Measurements from ENCODE around the gene FNBP1L. TPM values are rescaled to one million over a fixed set of nuclear protein-coding genes. Genes with fewer than 3 reads are reported as not detected.
"Not testable (repeated sequence)": the region's sequence is repeated elsewhere in the genome, so short reads cannot be mapped to it uniquely, and the experiment has no call there.

The FNBP1L gene
- total RNA-seq, 2 donors from 2014 or later: 1.3 to 1.6 TPM

DNA sequence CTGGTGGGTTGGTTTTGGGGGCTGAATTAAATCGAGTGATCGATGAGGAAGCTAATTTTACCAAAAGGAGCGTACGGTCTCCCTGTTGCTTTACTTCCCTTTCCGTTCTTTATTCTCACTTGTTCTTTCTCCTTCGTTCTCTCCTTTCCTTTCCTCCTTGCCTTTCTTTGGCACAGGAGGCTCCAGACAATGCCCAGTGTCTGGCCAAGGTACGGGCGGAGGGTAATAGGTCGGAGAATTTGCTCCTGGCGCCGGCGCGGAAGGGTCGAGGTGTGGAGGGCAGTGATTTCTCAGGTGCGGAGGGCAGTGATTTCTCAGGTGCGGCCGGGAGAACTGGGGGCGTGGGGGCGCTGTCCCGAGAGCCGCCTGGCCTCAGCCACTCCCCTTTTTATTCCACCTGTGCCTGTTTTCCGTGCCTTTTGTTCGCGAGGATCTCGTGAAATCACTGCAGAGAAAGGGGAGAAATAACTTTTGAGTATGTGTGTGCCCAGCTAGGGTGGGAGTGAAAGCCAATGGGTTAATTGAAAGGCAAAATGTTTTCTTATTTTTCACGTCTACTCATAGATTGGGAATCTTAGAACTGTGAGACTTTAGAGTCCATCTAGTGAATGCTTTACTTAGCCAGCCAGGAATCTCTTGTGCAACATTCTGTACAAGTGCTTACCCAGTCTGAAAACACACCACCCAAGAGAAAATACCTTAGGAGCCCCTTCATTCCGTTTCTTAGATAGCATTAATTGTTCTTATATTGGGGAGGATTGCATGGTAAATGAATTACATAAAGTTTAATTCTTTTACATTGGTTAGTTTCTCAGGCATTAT lies 1.3 kb downstream of the FNBP1L start:
- DNase-seq: no peak
- H3K27me3 Mint-ChIP-seq (ENCODE audit: low read depth): peaks cover 37% of the 10 kb centered on the region

DNA sequence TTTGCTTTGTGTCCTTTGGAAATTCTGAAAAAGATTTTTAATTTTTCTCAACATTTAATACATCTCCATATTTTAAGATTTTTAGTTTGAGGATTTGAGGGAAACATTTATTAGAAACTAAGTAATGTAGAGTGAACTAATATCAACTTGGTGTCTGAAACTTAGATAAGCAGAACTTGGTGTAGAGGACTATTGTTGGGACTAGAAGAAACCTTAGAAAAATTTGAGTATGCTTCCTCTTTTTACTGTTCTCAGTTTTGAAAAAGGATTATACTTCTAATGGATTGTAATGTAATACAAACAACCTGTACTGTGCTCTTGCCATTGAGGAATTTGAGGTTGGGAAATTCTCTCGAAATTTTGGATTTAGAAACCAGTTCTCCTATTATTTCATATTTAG lies 2.4 kb downstream of the FNBP1L start:
- Mint-ChIP-seq H3K27me3 (ENCODE audit: low read depth) (peaks cover 37% of the 10 kb centered on the region), H3K27ac (no peak overlapping the region), H3K4me1 (ENCODE audit: low read depth) (peaks cover 18% of the 10 kb centered on the region), H3K9me3 (no peaks in the 10 kb centered on the region), H3K36me3 (ENCODE audit: insufficient read depth in 2 of 2) (peaks cover 2 to 5% of the 10 kb centered on the region in 2 donors), H3K4me3 (no peak overlapping the region)
- DNase-seq (no peak), ATAC-seq (replicated peaks in 1 of 2) (no peak)

More for the DNA sequence above, 1.3 kb downstream of the FNBP1L start:
- Mint-ChIP-seq H3K4me3 (peak overlapping the region; percentile 90 to 97), H3K36me3 (ENCODE audit: insufficient read depth in 2 of 2) (peaks cover 2 to 5% of the 10 kb centered on the region in 2 donors), H3K27ac (peak overlapping the region; percentile 78), H3K4me1 (ENCODE audit: low read depth) (peaks cover 18% of the 10 kb centered on the region), H3K9me3 (no peaks in the 10 kb centered on the region)
- no peak for ATAC-seq (replicated peaks in 1 of 2)

DNA sequence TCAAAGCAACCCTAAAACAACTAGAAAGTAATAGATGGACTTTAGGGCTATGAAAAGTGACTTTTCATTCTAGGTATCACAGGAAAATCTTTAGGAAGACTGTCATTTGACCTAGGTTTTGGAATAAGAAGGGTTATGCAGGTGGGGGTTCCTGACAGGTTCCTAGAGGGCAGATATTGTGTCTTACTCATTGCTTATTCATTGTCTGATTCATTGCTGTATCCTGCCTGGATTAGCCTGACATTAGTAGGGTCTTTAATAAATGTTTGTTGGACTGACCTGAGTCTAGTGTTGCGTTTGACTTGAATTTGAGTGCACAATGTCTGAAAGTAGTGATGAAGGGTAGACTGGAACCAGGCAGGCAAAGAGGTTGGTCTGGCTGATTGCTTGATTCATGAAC lies 6.0 kb downstream of the FNBP1L start:
- DNase-seq (no peak), ATAC-seq (replicated peaks in 1 of 2) (no peak)
- H3K36me3 Mint-ChIP-seq (ENCODE audit: insufficient read depth in 2 of 2): peaks cover under 1 to 1% of the 10 kb centered on the region in 2 donors
- peaks cover 6% of the 10 kb centered on the region for H3K4me1 Mint-ChIP-seq (ENCODE audit: low read depth)
- H3K4me3 Mint-ChIP-seq: no peak overlapping the region
- H3K27me3 Mint-ChIP-seq (ENCODE audit: low read depth): peaks cover 17% of the 10 kb centered on the region
- no peak overlapping the region for H3K27ac Mint-ChIP-seq
- no peaks in the 10 kb centered on the region for H3K9me3 Mint-ChIP-seq

DNA sequence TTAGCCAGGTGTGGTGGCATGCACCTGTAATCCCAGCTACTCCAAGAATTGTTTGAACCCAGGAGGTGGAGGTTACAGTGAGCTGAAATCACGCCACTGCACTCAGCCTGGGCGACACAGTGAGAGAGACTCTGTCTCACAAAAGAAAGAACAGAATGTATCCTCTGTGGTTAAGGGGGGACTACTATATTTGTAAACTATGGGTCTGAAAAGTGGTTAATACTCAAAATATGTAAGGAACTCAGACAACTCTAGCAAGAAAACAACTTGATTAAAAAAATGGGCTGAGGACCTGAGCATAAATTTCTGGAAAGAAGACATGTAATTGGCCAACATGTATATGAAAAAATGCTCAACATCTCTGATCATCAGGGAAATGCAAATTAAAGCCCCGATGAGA lies 11.2 kb downstream of the FNBP1L start:
- Mint-ChIP-seq H3K36me3 (ENCODE audit: insufficient read depth in 2 of 2) (no peaks in the 10 kb centered on the region), H3K27me3 (ENCODE audit: low read depth) (no peaks in the 10 kb centered on the region), H3K4me1 (ENCODE audit: low read depth) (no peaks in the 10 kb centered on the region), H3K9me3 (no peaks in the 10 kb centered on the region), H3K4me3 (no peak overlapping the region), H3K27ac (no peak overlapping the region)
- DNase-seq (no peak), ATAC-seq (replicated peaks in 1 of 2) (no peak)

DNA sequence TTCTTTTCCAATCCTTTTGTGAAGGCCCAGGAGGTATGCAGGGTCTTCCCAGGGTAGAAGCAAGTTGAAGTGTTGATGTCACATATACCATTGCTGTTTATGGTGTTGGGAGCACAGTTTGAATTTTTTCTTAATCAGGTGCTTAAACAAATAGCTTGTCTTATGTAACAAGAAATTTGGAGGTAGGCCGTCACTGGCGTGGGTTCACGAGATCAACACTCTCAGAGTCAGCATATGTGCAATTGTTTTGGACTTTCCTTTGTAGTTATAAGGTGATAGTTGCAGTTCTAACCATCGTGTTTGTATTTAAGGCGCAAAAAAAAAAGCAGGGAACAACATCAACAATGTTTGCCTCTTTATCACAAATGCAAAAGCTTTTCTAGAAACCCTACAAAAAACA lies 13.3 kb downstream of the FNBP1L start:
- H3K9me3 Mint-ChIP-seq: peaks cover 0 to 4% of the 10 kb centered on the region in 2 donors
- no peaks in the 10 kb centered on the region for H3K4me1 Mint-ChIP-seq (ENCODE audit: low read depth)
- ATAC-seq (replicated peaks in 1 of 2): no peak
- H3K27ac Mint-ChIP-seq: no peak overlapping the region
- H3K27me3 Mint-ChIP-seq (ENCODE audit: low read depth): no peaks in the 10 kb centered on the region
- H3K36me3 Mint-ChIP-seq (ENCODE audit: insufficient read depth in 2 of 2): peaks cover 2 to 5% of the 10 kb centered on the region in 2 donors
- DNase-seq: no peak
- H3K4me3 Mint-ChIP-seq: no peak overlapping the region

DNA sequence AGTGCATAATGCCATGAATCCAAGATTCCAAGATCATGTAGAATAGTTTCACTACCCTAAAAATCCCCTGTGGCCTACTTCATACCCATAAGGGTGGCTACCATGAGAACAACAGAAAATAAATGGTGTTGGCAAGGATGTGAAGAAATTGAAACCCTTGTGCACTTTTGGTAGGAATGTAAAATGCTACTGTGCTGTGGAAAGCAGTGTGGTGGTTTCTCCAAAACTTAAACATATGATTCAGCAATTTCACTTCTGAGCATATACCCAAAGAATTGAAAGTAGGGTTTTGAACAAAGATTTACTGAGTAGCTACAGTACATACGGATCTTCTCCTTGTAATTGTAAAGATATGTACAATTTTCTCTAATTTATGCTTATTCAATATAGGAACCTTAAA lies 16.0 kb downstream of the FNBP1L start:
- Mint-ChIP-seq H3K4me1 (ENCODE audit: low read depth) (no peaks in the 10 kb centered on the region), H3K36me3 (ENCODE audit: insufficient read depth in 2 of 2) (peaks cover 2 to 5% of the 10 kb centered on the region in 2 donors)
- no peak for ATAC-seq (replicated peaks in 1 of 2)

DNA sequence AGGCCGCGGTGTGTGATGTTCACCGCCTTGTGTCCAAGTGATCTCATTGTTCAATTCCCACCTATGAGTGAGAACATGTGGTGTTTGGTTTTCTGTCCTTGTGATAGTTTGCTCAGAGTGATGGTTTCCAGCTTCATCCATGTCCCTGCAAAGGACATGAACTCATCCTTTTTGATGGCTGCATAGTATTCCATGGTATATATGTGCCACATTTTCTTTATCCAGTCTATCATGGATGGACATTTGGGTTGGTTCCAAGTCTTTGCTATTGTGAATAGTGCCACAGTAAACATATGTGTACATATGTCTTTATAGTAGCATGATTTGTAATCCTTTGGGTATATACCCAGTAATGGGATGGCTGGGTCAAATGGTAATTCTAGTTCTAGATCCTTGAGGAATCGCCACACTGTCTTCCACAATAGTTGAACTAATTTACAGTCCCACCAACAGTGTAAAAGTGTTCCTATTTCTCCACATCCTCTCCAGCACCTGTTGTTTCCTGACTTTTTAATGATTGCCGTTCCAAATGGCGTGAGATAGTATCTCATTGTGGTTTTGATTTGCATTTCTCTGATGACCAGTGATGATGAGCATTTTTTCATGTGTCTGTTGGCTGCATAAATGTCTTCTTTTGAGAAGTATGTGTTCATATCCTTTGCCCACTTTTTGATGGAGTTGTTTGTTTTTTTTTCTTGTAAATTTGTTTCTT lies 17.6 kb downstream of the FNBP1L start:
- not testable (repeated sequence) for DNase-seq; H3K27ac Mint-ChIP-seq; H3K4me1 Mint-ChIP-seq (ENCODE audit: low read depth); ATAC-seq (replicated peaks in 1 of 2); H3K27me3 Mint-ChIP-seq (ENCODE audit: low read depth); H3K36me3 Mint-ChIP-seq (ENCODE audit: insufficient read depth in 2 of 2); H3K4me3 Mint-ChIP-seq
- peaks cover 0 to 11% of the 10 kb centered on the region in 2 donors for H3K9me3 Mint-ChIP-seq

More for the DNA sequence above, 16.0 kb downstream of the FNBP1L start:
- no peaks in the 10 kb centered on the region for H3K27me3 Mint-ChIP-seq (ENCODE audit: low read depth)
- peaks cover 0 to 11% of the 10 kb centered on the region in 2 donors for H3K9me3 Mint-ChIP-seq
- no peak for DNase-seq
- no peak overlapping the region for H3K4me3 Mint-ChIP-seq
- H3K27ac Mint-ChIP-seq: no peak overlapping the region

DNA sequence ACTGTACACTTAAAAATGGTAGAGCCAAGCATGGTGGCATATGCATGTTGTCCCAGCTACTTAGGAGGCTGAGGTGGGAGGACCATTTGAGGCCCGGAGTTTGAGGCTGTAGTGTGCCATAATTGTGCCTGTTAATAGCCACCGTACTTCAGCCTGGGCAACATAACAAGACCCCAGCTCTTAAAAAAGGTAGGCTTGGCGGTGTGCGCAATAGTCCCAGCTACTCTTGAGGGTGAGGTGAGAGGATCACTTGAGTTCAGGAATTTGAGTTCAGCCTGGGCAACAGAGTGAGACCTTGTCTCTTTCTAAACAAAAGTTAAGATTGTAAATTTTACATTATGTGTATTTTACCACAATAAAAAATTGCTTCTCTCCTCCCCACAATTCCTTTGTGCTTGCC lies 19.7 kb downstream of the FNBP1L start:
- Mint-ChIP-seq H3K27ac (no peak overlapping the region), H3K4me1 (ENCODE audit: low read depth) (no peaks in the 10 kb centered on the region), H3K27me3 (ENCODE audit: low read depth) (no peaks in the 10 kb centered on the region), H3K4me3 (no peak overlapping the region), H3K9me3 (peaks cover 0 to 11% of the 10 kb centered on the region in 2 donors), H3K36me3 (ENCODE audit: insufficient read depth in 2 of 2) (peaks cover 2 to 5% of the 10 kb centered on the region in 2 donors)
- ATAC-seq (replicated peaks in 1 of 2) (no peak), DNase-seq (no peak)

DNA sequence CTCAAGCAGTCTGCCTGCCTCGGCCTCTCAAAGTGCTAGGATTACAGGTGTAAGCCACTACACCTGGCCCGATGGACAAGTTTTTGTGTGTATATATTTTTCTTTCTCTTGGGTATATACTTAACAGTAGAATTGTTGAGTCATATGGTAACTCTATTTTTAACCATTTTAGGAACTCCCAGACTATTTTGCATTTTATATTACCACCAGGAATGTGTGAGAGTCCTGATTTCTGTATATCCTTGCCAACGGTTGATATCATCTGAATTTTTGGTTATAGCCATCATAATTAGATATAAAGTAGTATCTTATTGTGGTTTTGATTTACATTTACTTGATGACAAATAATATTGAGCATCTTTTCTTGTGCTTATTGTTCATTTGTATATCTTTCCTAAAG lies 20.7 kb downstream of the FNBP1L start:
- no peak for ATAC-seq (replicated peaks in 1 of 2)
- no peaks in the 10 kb centered on the region for H3K27me3 Mint-ChIP-seq (ENCODE audit: low read depth)

DNA sequence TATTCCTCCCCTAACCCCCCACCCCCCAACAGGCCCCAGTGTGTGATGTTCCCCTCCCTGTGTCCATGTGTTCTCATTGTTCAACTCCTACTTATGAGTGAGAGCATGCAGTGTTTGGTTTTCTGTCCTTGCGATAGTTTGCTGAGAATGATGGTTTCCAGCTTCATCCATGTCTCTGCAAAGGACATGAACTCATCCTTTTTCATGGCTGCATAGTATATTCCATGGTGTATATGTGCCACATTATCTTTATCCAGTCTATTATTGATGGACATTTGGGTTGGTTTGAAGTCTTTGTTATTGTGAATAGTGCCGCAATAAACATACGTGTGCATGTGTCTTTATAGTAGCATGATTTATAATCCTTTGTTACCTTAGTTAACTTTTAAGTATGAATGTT lies 21.3 kb downstream of the FNBP1L start:
- H3K27ac Mint-ChIP-seq; ATAC-seq (replicated peaks in 1 of 2); DNase-seq; H3K4me1 Mint-ChIP-seq (ENCODE audit: low read depth); H3K27me3 Mint-ChIP-seq (ENCODE audit: low read depth); H3K4me3 Mint-ChIP-seq; H3K36me3 Mint-ChIP-seq (ENCODE audit: insufficient read depth in 2 of 2): not testable (repeated sequence)
- H3K9me3 Mint-ChIP-seq: peaks cover 0 to 11% of the 10 kb centered on the region in 2 donors

More for the DNA sequence above, 20.7 kb downstream of the FNBP1L start:
- no peak overlapping the region for H3K4me3 Mint-ChIP-seq
- H3K9me3 Mint-ChIP-seq: peaks cover 0 to 11% of the 10 kb centered on the region in 2 donors
- H3K36me3 Mint-ChIP-seq (ENCODE audit: insufficient read depth in 2 of 2): peaks cover 2 to 5% of the 10 kb centered on the region in 2 donors
- no peak overlapping the region for H3K27ac Mint-ChIP-seq
- DNase-seq: no peak
- no peaks in the 10 kb centered on the region for H3K4me1 Mint-ChIP-seq (ENCODE audit: low read depth)

DNA sequence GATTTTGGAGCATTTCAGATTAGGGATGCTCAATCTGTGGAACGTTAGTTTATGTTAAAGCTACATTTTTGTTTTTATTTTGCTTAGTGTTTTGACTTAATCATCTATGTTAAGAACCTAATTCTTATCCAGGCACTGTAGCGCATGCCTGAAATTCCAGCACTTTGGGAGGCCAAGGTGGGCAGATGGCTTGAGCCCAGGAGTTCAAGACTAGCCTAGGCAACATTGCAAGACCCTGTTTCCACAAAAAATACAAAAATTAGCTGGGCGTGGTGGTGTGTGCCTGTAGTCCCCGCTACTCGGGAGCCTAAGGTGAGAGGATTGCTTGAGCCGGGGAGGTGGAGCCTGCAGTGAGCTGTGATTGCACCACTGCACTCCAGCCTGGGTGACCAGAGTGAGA lies 23.4 kb downstream of the FNBP1L start:
- ATAC-seq (replicated peaks in 1 of 2): no peak
- no peaks in the 10 kb centered on the region for H3K4me1 Mint-ChIP-seq (ENCODE audit: low read depth)
- no peak for DNase-seq
- no peak overlapping the region for H3K27ac Mint-ChIP-seq
- H3K36me3 Mint-ChIP-seq (ENCODE audit: insufficient read depth in 2 of 2): no peaks in the 10 kb centered on the region
- no peak overlapping the region for H3K4me3 Mint-ChIP-seq
- peaks cover 0 to 8% of the 10 kb centered on the region in 2 donors for H3K9me3 Mint-ChIP-seq
- H3K27me3 Mint-ChIP-seq (ENCODE audit: low read depth): no peaks in the 10 kb centered on the region

DNA sequence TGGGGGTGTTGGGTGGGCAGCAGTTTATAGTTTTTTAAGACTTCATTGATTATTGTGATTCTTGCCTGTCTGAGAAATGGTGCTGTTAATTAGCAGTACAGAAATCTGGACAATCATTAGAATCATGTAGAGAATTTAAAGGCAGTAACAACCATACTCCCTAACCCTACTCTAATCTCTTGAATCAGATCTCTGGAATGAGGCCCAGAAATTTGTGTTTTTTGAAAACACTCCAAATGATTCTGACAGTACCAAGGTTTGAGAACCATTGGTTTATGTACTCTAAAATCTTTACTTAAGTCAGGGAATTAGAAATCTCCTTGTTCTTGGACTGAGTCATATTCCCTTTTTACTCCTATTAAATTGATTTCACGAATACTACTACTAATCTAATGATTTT lies 24.0 kb downstream of the FNBP1L start:
- Mint-ChIP-seq H3K4me1 (ENCODE audit: low read depth) (no peaks in the 10 kb centered on the region), H3K4me3 (no peak overlapping the region), H3K36me3 (ENCODE audit: insufficient read depth in 2 of 2) (no peaks in the 10 kb centered on the region), H3K9me3 (peaks cover 0 to 3% of the 10 kb centered on the region in 2 donors), H3K27me3 (ENCODE audit: low read depth) (no peaks in the 10 kb centered on the region), H3K27ac (no peak overlapping the region)
- ATAC-seq (replicated peaks in 1 of 2) (no peak), DNase-seq (no peak)

DNA sequence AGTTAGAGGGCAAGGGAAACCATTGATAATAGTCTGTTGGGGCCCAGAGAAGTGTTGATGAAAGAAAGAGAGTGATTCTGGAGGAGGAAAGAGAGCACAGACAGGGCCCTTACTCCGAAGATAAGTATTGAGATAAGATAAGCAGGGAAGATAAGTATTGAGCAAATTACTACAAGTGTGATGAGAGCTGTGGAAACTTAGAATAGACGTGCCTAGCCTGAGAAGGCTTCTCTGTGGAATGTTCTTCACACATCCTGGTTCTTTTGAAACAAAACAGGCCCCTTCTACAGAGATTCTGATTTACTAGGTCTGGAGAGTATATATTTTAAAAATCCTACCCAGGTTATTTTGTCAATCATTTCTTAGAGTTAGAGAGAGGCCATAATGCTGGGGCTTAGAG lies 26.4 kb downstream of the FNBP1L start:
- no peak overlapping the region for H3K27ac Mint-ChIP-seq
- ATAC-seq (replicated peaks in 1 of 2): no peak

More for the DNA sequence above, 26.4 kb downstream of the FNBP1L start:
- no peak for DNase-seq
- Mint-ChIP-seq H3K27me3 (ENCODE audit: low read depth) (no peaks in the 10 kb centered on the region), H3K36me3 (ENCODE audit: insufficient read depth in 2 of 2) (peaks cover 9 to 11% of the 10 kb centered on the region in 2 donors), H3K9me3 (peaks cover 10 to 13% of the 10 kb centered on the region in 2 donors), H3K4me1 (ENCODE audit: low read depth) (no peaks in the 10 kb centered on the region), H3K4me3 (no peak overlapping the region)

Data from activated T-cell treated with anti-CD3 and anti-CD28 coated beads, Interleukin-2, amount 50 U/mL, for 72 hours (primary cell).